ENCODE measurements around the gene CUEDC1. TPM values are rescaled to one million over a fixed set of nuclear protein-coding genes. Genes with fewer than 3 reads are reported as not detected.
A peak's percentile ranks its signal among the peaks of the same experiment; 100 is the strongest.

CUEDC1 gene
- total RNA-seq, 1 donor from 2014 or later, result 24.6 TPM

DNA sequence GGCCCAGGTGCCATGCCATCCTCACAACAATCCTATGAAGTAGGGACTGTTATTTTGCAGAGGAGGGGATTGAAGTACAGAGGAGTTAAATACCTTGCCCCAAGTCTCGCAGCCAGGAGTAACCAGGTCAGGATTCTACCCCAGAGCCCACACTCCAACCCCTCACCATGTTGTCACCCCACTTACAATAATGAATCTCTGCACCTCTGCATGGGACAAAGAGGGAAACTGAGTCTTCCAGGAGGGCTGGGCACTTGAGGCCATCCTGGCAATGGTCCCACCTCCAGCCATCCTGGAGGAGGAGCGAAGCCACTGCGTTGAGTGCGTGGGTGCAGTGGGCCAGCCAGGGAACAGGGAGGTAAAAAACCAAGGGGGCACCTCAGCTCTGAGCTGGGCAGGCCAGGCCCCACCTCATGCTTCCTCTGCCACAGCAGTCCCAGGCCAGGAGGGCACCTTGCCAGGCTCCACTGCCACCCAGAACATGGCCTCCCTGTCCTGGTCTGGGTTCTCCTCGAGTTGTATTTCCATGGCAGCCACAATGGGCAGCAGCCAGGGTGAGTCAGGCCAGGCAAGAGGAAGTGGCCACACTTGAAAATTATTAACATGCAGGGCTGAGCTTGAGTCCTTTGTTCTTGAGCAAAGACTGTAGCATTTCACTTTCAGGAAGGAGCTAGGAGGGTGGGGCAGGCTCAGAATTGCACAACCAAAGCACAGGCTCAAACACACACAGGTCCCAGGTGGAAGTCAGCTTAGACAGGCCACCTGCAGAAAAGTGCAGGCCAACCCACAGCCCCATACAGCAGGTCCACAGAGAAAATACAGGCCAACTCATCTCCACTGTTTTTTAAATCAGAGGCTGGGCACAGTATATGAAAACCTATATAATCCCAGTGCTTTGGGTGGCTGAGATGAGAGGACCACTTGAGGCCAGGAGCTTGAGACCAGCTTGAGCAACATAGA is 52.1 kb downstream of the CUEDC1 start:
- no peaks in the 10 kb centered on the region for H3K36me3 ChIP-seq (ENCODE audit: control insufficient read depth, insufficient read depth, low read length)
- H3K4me3 ChIP-seq (ENCODE audit: low read depth, low read length), result no peak overlapping the region
- DNase-seq (ENCODE audit: low read depth), result peak; percentile 98
- TF ChIP-seq, protein P1, sequence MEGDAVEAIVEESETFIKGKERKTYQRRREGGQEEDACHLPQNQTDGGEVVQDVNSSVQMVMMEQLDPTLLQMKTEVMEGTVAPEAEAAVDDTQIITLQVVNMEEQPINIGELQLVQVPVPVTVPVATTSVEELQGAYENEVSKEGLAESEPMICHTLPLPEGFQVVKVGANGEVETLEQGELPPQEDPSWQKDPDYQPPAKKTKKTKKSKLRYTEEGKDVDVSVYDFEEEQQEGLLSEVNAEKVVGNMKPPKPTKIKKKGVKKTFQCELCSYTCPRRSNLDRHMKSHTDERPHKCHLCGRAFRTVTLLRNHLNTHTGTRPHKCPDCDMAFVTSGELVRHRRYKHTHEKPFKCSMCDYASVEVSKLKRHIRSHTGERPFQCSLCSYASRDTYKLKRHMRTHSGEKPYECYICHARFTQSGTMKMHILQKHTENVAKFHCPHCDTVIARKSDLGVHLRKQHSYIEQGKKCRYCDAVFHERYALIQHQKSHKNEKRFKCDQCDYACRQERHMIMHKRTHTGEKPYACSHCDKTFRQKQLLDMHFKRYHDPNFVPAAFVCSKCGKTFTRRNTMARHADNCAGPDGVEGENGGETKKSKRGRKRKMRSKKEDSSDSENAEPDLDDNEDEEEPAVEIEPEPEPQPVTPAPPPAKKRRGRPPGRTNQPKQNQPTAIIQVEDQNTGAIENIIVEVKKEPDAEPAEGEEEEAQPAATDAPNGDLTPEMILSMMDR (IDR thresholded peaks at IDR 0.05; ENCODE audit: insufficient read depth, low read length, poor library complexity, severe bottlenecking), result no peak
- H3K27me3 ChIP-seq (ENCODE audit: control insufficient read depth, insufficient read depth, low read length), result no peaks in the 10 kb centered on the region

- Histone ChIP-seq H3K27me3 (ENCODE audit: control insufficient read depth, insufficient read depth, low read length) (no peaks in the 10 kb centered on the region), H3K36me3 (ENCODE audit: control insufficient read depth, insufficient read depth, low read length) (no peaks in the 10 kb centered on the region), H3K4me3 (ENCODE audit: low read depth, low read length) (no peak overlapping the region)
- TF ChIP-seq, protein P1 (IDR thresholded peaks at IDR 0.05; ENCODE audit: insufficient read depth, low read length, poor library complexity, severe bottlenecking), result no peak
- no peak for DNase-seq (ENCODE audit: low read depth)
Measured at GRCh38 chr17:57902117-57902799, 53.0 kb downstream of the CUEDC1 start.

DNA sequence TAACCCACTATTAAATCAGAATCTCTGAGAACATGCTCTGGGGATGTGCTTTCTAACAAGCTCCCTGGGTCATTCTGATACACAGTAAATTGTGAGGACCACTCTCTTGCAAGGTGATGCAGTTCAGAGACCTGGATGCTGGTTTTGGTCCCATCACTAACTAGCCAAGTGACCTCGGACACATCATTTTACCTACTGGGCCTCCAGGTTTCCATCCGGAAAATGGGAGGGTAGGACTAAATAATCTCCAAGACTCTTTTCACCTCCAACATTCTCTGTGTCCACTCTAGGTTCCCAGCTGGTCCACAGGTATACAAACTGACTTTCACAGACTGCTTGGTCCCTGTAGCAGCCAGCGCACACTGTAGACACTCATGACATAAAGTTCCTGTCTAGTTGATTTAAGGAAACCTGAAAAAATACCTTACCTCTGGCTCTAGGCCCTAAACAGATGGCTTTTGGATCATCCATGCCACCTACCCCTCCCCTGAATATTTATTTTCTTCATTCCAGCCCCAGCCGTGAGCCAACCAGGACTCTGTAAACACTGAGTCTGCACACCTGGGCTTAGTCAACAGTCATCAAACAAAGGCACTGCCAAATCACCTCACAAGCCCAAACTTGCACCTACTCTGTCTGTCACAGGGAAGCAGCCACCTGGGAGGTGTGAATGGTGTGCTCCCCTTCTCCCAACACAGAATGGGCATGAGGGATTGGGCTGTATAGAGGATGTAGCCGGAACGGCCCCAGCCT is 54.0 kb downstream of the CUEDC1 start:
- no peak for DNase-seq (ENCODE audit: low read depth)
- Histone ChIP-seq H3K36me3 (ENCODE audit: control insufficient read depth, insufficient read depth, low read length) (no peaks in the 10 kb centered on the region), H3K4me3 (ENCODE audit: low read depth, low read length) (no peak overlapping the region), H3K27me3 (ENCODE audit: control insufficient read depth, insufficient read depth, low read length) (no peaks in the 10 kb centered on the region)
- TF ChIP-seq, protein P1 (IDR thresholded peaks at IDR 0.05; ENCODE audit: insufficient read depth, low read length, poor library complexity, severe bottlenecking), result no peak

- Histone ChIP-seq H3K4me3 (ENCODE audit: low read depth, low read length) (no peak overlapping the region), H3K36me3 (ENCODE audit: control insufficient read depth, insufficient read depth, low read length) (no peaks in the 10 kb centered on the region), H3K27me3 (ENCODE audit: control insufficient read depth, insufficient read depth, low read length) (no peaks in the 10 kb centered on the region)
- TF ChIP-seq, protein P1 (IDR thresholded peaks at IDR 0.05; ENCODE audit: insufficient read depth, low read length, poor library complexity, severe bottlenecking), result no peak
- DNase-seq (ENCODE audit: low read depth), result no peak
Measured at GRCh38 chr17:57899822-57900221, 55.4 kb downstream of the CUEDC1 start.

- DNase-seq (ENCODE audit: low read depth), result no peak
- TF ChIP-seq, protein P1 (IDR thresholded peaks at IDR 0.05; ENCODE audit: insufficient read depth, low read length, poor library complexity, severe bottlenecking), result no peak
- no peaks in the 10 kb centered on the region for H3K36me3 ChIP-seq (ENCODE audit: control insufficient read depth, insufficient read depth, low read length)
- H3K27me3 ChIP-seq (ENCODE audit: control insufficient read depth, insufficient read depth, low read length), result no peaks in the 10 kb centered on the region
- H3K4me3 ChIP-seq (ENCODE audit: low read depth, low read length), result no peak overlapping the region
Measured at GRCh38 chr17:57899391-57899790, 55.8 kb downstream of the CUEDC1 start.

All from kidney epithelial cell (primary cell).